NCI-H146 treated with DMSO at 0.1 percent for 48 hours (cell line): ENCODE data around the gene LEUTX.
"Not testable (repeated sequence)": the region's sequence is repeated elsewhere in the genome, so short reads cannot be mapped to it uniquely, and the experiment has no call there.

Source experiments
- DNase-seq: peaks from one replicate; lab custom pipeline; 2025; ENCODE audit not compliant: unreplicated experiment; lab: John Stamatoyannopoulos, UW

The LEUTX gene, protein sequence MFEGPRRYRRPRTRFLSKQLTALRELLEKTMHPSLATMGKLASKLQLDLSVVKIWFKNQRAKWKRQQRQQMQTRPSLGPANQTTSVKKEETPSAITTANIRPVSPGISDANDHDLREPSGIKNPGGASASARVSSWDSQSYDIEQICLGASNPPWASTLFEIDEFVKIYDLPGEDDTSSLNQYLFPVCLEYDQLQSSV

DNA sequence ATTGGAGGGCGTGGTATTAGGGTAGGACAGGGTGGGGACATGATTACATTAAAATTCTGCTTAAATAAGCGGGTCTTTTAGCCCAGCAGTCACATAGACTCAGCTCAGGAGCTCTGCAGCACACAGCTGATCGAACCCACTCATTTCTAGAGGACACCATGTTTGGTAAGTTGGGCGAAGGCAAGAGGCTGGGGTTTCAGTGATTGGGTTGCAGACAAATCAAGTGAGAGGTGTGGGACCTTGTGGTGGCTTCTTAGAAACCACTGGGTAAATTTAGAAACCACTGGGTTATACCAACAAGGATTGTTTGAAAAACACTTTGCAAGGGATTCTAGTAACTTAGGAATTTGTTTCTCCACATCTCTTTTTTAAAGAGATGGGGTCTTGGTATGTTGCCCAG, at the start of gene LEUTX:
Gene LEUTX, plus strand, starts transcription at position 92 of the 400 bp plus-strand sequence. Its CDS starts 67 bp downstream, at position 159.
- DNase-seq = no peak

DNA sequence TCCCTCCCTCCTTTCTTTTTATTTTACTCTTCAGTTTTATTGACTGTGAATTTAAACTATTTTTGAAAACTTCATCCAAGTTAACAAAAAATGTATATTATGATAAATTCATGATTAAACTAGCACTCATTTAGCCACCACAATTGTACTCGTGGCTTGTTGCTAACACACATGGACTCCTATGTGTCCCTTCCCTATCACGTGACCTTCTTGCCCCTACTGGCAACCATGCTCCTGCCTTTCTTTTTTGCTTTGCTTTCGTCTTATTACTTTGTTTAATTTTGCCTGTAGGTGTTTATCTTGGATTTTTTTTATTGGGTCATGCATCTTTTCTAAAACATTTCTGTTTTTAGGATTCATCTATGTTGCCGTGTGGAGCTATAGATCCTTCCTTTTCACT, 49.1 kb upstream of the LEUTX start:
- DNase-seq = no peak

GRCh38 chr19:39731685-39732084, 47.0 kb upstream of the LEUTX start:
- no peak for DNase-seq

DNA sequence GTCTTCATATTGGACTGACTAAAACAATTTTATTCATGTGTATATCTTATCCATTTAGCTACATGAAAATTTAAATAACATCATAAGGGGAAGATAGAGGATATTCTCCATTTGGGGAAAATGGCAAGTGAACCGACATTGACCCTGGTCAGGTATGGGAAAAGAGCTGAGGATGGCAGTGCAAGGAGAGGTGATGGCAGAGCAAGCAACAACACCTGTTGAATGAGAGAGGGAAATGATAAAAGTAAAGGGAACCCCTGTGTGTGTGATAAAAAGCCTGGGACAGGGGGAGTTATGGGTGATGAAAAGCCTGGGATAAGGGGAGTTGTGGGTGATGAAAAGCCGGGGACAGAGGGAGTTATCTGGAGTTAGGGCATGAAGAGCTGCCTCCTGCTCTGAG, 44.8 kb upstream of the LEUTX start:
- DNase-seq = no peak

DNA sequence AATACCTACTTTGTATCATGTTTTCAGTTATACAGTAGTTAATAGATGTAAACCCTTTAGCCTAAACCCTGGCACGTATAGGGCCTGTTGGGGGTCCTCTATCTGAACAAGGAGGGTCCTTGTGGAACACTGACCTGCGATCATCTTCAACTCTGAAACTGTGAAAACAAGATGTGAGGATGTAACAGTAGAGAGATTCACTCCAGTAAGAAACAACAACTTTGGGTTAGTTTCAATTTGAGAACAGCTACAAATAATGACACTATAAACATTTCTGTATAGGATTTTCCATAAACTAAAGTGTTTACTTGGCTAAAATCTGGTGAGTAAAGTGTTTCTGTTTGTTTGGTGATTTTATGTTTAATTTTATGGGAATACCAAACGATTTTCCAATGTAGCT, 43.0 kb upstream of the LEUTX start:
- no peak for DNase-seq

DNA sequence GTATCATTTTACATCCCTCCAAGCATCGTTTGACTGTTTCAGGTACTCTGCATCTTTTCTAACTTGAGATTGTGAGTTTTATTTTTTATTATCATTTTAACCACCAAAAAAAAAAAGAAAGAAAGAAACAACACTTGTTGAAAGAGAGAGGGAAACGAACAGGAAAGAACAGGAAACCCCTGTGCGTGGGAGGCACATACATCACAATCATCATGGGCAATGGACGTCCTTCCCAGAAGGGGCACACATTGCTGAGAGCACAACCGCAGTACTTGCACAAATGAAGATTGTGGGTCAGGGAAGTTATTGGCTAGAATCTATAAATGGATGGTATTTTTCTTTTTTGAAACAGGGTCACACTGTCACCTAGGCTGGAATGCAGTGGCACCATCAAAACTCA, 42.6 kb upstream of the LEUTX start:
- DNase-seq = no peak

DNA sequence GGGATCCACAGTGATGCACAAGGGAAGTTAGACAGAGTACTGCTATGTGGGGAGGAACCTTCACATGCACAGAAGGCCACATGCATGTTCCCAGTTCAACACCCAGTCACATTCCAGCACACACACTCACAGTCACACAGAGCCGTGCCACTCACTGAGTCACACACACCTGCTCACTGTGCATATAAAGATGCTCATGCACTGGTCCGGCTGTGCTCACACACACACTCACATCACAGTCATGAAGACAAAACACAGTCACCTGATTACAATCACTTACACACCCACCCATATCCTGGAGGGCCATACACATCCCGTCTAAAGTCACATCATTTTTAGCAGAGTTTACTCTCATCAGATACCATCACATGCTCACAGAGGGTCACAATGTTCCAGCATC, 41.3 kb upstream of the LEUTX start:
- no peak for DNase-seq

GRCh38 chr19:39737891-39738290, 40.8 kb upstream of the LEUTX start, which contains the start of gene CLC:
Gene CLC, minus strand, starts transcription at chr19:39738029. Its CDS starts 77 bp downstream, at chr19:39737952.
- no peak for DNase-seq

GRCh38 chr19:39738814-39739213, 39.8 kb upstream of the LEUTX start:
- DNase-seq = no peak

GRCh38 chr19:39740395-39740794, 38.3 kb upstream of the LEUTX start:
- no peak for DNase-seq

DNA sequence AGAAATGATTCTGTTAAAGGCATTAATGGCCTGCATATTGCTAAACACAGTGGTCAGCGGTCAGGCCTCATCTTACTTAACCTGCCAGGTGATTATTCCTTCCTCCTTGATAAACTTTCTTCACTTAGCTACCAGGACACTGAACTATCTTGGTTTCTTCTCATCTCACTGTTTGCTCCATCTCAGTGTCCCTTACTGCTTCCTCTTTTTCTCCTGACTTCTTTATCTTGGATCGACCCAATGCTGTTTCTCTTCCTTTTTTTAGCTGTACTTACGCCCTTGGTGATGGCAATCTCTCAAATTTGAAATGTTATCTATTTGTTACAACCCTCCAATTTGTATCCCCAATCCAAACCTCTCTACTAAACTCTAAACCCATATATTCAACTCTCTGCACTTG, 33.0 kb upstream of the LEUTX start:
- no peak for DNase-seq

DNA sequence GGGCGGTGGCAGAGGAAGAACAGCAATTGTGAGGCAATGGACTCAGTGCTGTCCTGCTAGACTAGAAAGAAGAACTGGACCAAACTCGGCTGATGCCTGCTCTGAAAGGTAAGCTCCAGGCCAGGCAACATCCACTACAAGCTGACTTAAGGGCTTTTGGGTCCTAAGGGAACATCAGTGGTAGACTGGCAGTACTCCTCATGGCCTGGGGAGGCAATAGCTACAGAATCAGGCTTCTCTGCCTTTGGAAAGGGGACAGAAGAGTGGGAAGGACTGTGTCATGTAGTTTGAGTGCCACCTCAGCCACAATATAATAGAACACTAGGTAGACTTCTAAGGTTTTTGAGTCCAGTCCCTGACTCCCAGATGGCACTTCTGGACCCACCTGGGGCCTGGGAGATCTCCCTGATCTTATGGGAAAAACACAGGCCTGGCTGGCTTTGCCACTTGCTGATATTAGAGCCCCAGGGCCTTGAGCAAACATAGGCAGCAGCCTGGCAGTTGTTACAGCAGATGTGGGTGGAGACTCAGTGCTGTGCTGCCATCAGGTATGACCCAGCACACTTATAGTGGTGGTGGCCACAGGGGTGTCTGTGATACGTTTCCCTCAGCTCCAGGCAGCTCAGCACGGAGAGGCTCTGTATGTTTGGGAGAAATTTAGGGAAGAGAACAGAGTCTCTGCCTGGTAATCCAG, 31.7 kb upstream of the LEUTX start:
- DNase-seq = peak; percentile 60

DNA sequence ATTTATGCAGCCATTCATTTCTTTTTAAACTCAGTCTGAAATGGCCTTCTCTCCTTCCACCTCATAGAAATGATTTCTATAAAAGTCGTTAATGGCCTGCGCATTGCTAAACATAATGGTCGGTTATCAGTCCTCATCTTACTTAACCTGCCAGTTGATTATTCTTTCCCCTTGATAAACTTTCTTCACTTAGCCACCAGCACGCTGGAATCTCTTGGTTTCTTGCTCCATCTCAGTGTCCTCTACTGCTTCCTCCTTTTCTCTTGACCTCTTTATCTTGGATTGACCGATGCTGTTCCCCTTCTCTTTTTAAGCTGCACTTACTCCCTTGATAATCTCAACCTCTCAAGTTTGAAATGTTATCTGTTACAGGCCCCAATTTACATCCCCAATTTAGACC, 28.7 kb upstream of the LEUTX start:
- no peak for DNase-seq

DNA sequence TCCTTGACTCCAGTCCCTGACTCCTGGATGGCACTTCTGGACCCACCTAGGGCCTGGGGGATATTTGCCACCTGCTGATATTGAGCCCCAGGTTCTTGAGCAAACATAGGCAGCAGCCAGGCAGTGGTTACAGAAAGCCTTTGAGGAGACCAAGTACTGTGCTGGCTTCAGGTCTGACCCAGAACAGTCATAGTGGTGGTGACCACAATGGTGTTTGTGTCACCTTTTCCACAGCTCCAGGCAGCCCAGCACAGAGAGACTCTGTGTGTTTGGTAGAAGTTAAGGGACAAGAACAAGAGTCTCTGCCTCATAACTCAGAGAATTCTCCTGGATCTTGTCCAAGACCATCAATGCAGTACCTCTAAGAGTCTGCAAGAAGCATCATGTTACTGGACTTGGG, 26.3 kb upstream of the LEUTX start:
- DNase-seq = no peak

DNA sequence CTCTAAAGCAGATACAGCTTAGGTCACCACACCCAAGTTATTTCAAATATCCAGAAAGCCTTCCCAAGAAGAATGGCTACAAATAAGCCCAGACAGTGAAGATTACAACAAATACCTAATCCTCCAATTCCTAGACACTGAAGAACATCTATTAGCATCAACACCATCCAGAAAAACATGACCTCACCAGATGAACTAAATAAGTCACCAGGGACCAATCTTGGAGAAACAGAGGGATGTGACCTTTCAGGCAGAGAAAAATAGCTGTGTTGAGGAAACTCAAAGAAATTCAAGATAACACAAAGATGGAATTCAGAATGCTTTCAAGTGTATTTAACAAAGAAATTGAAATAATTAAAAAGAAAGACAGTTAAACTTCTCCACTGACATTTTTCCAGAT, 25.9 kb upstream of the LEUTX start:
- DNase-seq = no peak

DNA sequence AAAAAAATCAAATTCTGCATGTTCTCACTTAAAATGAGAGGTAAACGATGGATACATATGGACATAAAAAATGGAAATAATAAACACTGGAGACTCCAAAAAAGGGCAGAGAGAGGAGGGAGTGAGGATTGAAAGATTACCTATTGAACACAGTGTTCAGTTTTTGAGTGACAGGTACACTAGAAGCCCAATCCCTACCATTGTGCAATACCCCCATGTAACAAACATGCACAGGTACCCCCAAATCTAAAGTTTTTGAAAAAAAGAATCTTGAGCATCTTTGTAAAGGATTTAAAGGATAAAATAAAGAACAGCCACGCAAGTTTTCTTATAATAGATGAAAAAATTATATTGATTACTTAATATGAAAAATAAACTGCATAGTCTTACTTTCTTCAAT, 24.1 kb upstream of the LEUTX start:
- no peak for DNase-seq

DNA sequence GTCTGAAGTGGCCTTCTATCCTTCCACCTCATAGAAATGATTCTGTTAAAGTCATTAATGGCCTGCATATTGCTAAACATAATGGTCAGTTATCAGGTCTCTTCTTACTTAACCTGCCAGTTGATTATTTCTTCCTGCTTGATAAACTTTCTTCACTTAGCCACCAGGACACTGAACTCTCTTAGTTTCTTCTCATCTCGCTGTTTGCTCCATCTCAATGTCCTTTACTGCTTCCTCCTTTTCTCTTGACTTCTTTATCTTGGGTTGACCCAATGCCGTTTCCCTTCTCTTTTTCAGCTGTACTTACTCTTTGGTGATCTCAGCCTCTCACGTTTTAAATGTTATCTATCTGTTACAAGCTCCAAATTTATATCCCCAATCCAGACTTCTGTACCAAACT, 23.7 kb upstream of the LEUTX start:
- DNase-seq = no peak

GRCh38 chr19:39759457-39760184, 19.0 kb upstream of the LEUTX start:
- DNase-seq = no peak

- not testable (repeated sequence) for DNase-seq
These were observed 16.8 kb upstream of the LEUTX start for GRCh38 chr19:39761851-39762250.

- peak; percentile 18 for DNase-seq
These were observed 13.3 kb upstream of the LEUTX start for GRCh38 chr19:39765091-39766076.

DNA sequence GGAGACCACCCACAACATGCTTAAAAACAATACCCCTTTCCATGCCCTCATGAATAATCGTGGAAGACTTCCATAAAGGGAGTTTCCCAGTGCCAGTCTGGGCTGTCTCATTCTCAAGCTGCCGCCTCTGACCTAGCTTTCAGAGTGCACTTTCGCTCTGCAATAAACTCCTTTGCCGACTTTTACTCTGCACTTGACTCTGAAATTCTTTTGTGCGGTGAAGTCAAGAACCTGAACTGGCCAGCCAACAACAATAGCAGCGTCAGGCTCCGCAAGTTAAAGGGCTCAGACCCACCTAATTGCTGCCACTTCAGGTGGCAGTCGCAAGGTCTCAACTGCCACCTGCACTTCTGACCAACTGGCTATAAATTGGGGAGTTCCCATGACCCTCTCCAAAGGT, 10.3 kb upstream of the LEUTX start:
- no peak for DNase-seq
